PC-9 (cell line): ENCODE measurements around the gene FAM43B. TPM values are rescaled to one million over a fixed set of nuclear protein-coding genes. Genes with fewer than 3 reads are reported as not detected.

ENCODE experiments used
- BruUV-seq: library from RNA; stranded (reverse); fragments of 400-500 nt; replicated peaks from 2 replicates; lab custom pipeline; 2021; lab: Mats Ljungman, UMichigan
- CTCF ChIA-PET: fragments of 300-600 bp; sonication (Branson Sonifier 250); formaldehyde crosslinking; loops from one replicate; lab custom pipeline; 2022; ENCODE audit warnings: antibody characterized with exemption; lab: Charles Lee
- POLR2A ChIA-PET: fragments of 300-600 bp; sonication (Branson Sonifier 250); formaldehyde crosslinking; loops from one replicate; lab custom pipeline; 2022; ENCODE audit warnings: antibody characterized with exemption; ENCODE audit not compliant: unreplicated experiment; lab: Charles Lee
- DNase-seq, 2 experiments: peaks; one replicate each; pipeline versions ENCODE4 v3.0.0 to v3.0.0-alpha.2; 2015 to 2022; ENCODE audit warnings: mixed read lengths in 1 of 2
- H2AFZ ChIP-seq: fragments of 200-600 bp; sonication (generic); 2 replicates; pipeline ENCODE4 v1.8.1; 2017; ENCODE audit warnings: antibody characterized with exemption
- H3F3A ChIP-seq: fragments of 200-600 bp; sonication (generic); 2 replicates; pipeline ENCODE4 v1.8.1; 2017; ENCODE audit warnings: antibody characterized with exemption, mild to moderate bottlenecking, low read depth; ENCODE audit not compliant: insufficient read depth
- H3K27ac ChIP-seq: fragments of 200-600 bp; sonication (generic); 2 replicates; pipeline ENCODE4 v1.6.1; 2016; ENCODE audit warnings: mixed run types
- H3K27me3 ChIP-seq: fragments of 200-600 bp; sonication (generic); 2 replicates; pipeline ENCODE4 v1.6.1; 2016; ENCODE audit warnings: low read depth, mixed run types; ENCODE audit not compliant: insufficient read depth
- H3K36me3 ChIP-seq: fragments of 200-600 bp; sonication (generic); 2 replicates; pipeline ENCODE4 v1.6.1; 2016; ENCODE audit warnings: low read depth, mixed run types
- H3K4me1 ChIP-seq: fragments of 200-600 bp; sonication (generic); replicated peaks from 2 replicates; pipeline ENCODE4 v1.6.1; 2016; ENCODE audit warnings: mixed run types; ENCODE audit not compliant: insufficient read depth
- H3K4me2 ChIP-seq: fragments of 200-600 bp; sonication (generic); 2 replicates; pipeline ENCODE4 v1.6.1; 2017; ENCODE audit warnings: mixed run types
- H3K4me3 ChIP-seq: fragments of 200-600 bp; sonication (generic); 2 replicates; pipeline ENCODE4 v1.6.1; 2016; ENCODE audit warnings: mixed run types
- H3K79me2 ChIP-seq: fragments of 200-600 bp; sonication (generic); 2 replicates; pipeline ENCODE4 v1.6.1; 2017; ENCODE audit warnings: low read depth, mixed run types
- H3K9me2 ChIP-seq: fragments of 200-600 bp; sonication (generic); 2 replicates; pipeline ENCODE4 v1.8.1; 2017; ENCODE audit warnings: mild to moderate bottlenecking; ENCODE audit not compliant: insufficient read depth
- H3K9me3 ChIP-seq: fragments of 200-600 bp; sonication (generic); 2 replicates; pipeline ENCODE4 v1.8.1; 2016; ENCODE audit warnings: low read depth; ENCODE audit not compliant: insufficient read depth
- H4K20me1 ChIP-seq: fragments of 200-600 bp; sonication (generic); 2 replicates; pipeline ENCODE4 v1.8.1; 2017; ENCODE audit not compliant: insufficient read depth
- CTCF ChIP-seq: fragments of 200-600 bp; sonication (generic); conservative IDR thresholded peaks from 2 replicates; pipeline ENCODE4 v1.6.1; 2017; ENCODE audit warnings: mixed run types, antibody characterized with exemption, mild to moderate bottlenecking, moderate library complexity
- EZH2 ChIP-seq: fragments of 200-600 bp; sonication (generic); IDR thresholded peaks from 2 replicates; pipeline ENCODE4 v1.8.0; 2017; ENCODE audit warnings: antibody characterized with exemption, low read depth
- intact Hi-C: fragments of 100-400 bp; cut with micrococcal nuclease; formaldehyde crosslinking; loops from one replicate; pipeline ENCODE4 v1.10.0; 2022; ENCODE audit not compliant: unreplicated experiment
- total RNA-seq: library from RNA; stranded (reverse); gene quantifications from 2 replicates; pipeline ENCODE4 v1.2.3, GENCODE V29; 2021

Gene FAM43B
- total RNA-seq, 1 experiment from 2014 or later: not detected

GRCh38 chr1:20569523-20570098 is 17.2 kb downstream of the FAM43B start:
- H2AFZ ChIP-seq: no peak overlapping the region
- H3F3A ChIP-seq: peaks cover 5% of the 10 kb centered on the region; the same call in 1 of the 2 replicates
- TF ChIP-seq CTCF: no peak
- TF ChIP-seq EZH2: no peak
- no peaks in the 10 kb centered on the region for H3K9me3 ChIP-seq
- intact Hi-C loops: no loop called here
- H3K4me3 ChIP-seq: no peak overlapping the region
- no peak overlapping the region for H3K27ac ChIP-seq
- no peaks in the 10 kb centered on the region for H3K27me3 ChIP-seq
- no peak for DNase-seq
- no peaks in the 10 kb centered on the region for H3K36me3 ChIP-seq
- H4K20me1 ChIP-seq: no peaks in the 10 kb centered on the region
- no peaks in the 10 kb centered on the region for H3K79me2 ChIP-seq
- H3K9me2 ChIP-seq: no peaks in the 10 kb centered on the region
- no TSS peak for BruUV-seq
- H3K4me1 ChIP-seq: no peaks in the 10 kb centered on the region
- no peak overlapping the region for H3K4me2 ChIP-seq
- ChIA-PET CTCF (no interaction called here), POLR2A (no interaction called here)

GRCh38 chr1:20571427-20571826 is 19.1 kb downstream of the FAM43B start:
- POLR2A ChIA-PET: no interaction called here
- no peaks in the 10 kb centered on the region for H3K27me3 ChIP-seq
- no peak overlapping the region for H2AFZ ChIP-seq
- H3K9me2 ChIP-seq: no peaks in the 10 kb centered on the region
- H3F3A ChIP-seq: peaks cover 11% of the 10 kb centered on the region; the same call in 1 of the 2 replicates
- CTCF ChIA-PET: no interaction called here
- no peaks in the 10 kb centered on the region for H3K79me2 ChIP-seq
- H3K36me3 ChIP-seq: no peaks in the 10 kb centered on the region
- H3K4me1 ChIP-seq: peaks cover 8% of the 10 kb centered on the region
- H3K27ac ChIP-seq: no peak overlapping the region
- DNase-seq: no peak
- no TSS peak for BruUV-seq
- H3K4me2 ChIP-seq: no peak overlapping the region
- TF ChIP-seq EZH2: no peak
- TF ChIP-seq CTCF: no peak
- no peaks in the 10 kb centered on the region for H4K20me1 ChIP-seq
- H3K4me3 ChIP-seq: no peak overlapping the region
- H3K9me3 ChIP-seq: no peaks in the 10 kb centered on the region
- intact Hi-C loops: no loop called here

- no peaks in the 10 kb centered on the region for H3K9me3 ChIP-seq
- no peaks in the 10 kb centered on the region for H3K9me2 ChIP-seq
- H3K79me2 ChIP-seq: no peaks in the 10 kb centered on the region
- H2AFZ ChIP-seq: no peak overlapping the region
- no peaks in the 10 kb centered on the region for H3K27me3 ChIP-seq
- no peak overlapping the region for H3K27ac ChIP-seq
- no peak for DNase-seq
- no peak for TF ChIP-seq EZH2
- no peak for TF ChIP-seq CTCF
- H3K4me1 ChIP-seq: peaks cover 31% of the 10 kb centered on the region
- ChIA-PET CTCF (no interaction called here), POLR2A (no interaction called here)
- intact Hi-C loops: no loop called here
- peaks cover 31% of the 10 kb centered on the region; the same call in 1 of the 2 replicates for H3F3A ChIP-seq
- no peaks in the 10 kb centered on the region for H4K20me1 ChIP-seq
- no peak overlapping the region for H3K4me3 ChIP-seq
- H3K36me3 ChIP-seq: no peaks in the 10 kb centered on the region
- no TSS peak for BruUV-seq
- no peak overlapping the region for H3K4me2 ChIP-seq
These were observed 21.6 kb downstream of the FAM43B start for GRCh38 chr1:20573987-20574386.
